GM21447 (cell line): ENCODE measurements around the gene TRAF6.
A peak's percentile ranks its signal among the peaks of the same experiment; 100 is the strongest.
"Not testable (repeated sequence)": the region's sequence is repeated elsewhere in the genome, so short reads cannot be mapped to it uniquely, and the experiment has no call there.

ENCODE experiments used
- ATAC-seq: cut with Tn5 transposase; IDR thresholded peaks from one replicate; pipeline ENCODE4 v1.9.1; 2021; ENCODE audit not compliant: unreplicated experiment

Gene TRAF6

DNA sequence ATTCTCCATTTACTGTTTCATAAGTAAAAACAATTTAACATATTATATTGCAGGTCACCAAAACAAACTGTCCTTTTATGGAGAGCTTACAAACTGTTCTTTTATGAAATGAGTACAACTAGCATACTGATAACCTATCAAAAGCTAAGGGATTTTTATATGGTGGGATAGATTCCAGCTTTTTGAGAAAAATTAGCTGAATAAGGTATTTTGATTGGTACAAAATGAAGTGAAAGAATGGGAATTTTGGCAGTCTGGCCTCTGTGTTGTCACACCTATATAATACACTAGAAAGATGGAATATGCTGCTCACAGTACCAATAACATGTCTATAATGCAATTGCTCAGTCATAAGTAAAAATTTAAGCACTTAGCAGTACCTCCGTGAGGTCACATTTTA lies 11.4 kb downstream of the TRAF6 start:
- no peak for ATAC-seq

DNA sequence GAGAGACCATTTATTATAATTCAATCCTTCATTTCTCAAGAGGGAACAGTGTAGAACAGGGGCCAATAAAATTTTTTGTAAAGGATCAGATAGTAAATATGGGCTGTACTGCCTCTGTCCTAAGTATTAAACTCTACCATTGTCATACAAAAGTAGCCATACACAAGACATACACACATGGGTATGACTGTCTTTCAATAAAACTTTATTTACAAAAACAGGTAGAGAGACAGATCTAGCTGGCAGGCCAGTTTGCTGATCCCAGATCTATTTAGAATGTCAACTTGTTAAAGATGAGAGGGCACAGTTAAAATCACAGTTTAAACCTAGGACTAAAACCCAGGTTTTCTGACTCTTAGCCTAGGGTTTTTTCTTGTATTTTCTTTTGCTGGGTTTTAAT lies 16.7 kb downstream of the TRAF6 start:
- no peak for ATAC-seq

- ATAC-seq = no peak
Measured at GRCh38 chr11:36492724-36493304, 17.3 kb downstream of the TRAF6 start.

GRCh38 chr11:36490026-36490806 lies 19.9 kb downstream of the TRAF6 start:
- ATAC-seq = no peak

DNA sequence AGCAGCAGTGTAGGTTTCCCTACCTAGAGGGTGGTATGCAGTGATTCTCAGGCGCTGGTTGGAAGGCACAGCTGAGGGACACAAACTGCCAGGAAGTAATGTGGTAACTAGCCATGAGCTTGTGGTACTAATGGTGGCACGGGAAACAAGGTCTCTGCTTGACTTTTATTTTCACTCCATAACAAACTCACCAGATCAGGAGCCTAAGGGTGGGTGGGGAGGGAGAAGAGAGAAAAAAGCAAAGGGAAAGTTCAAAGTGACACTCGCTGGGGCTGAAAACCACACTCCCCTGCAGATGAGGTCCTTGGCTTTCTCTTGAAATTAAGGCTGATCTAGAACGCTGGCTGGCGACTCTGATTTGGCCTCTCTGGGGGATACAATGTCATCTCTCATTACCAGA lies 22.0 kb downstream of the TRAF6 start:
- peak; percentile 75 for ATAC-seq

DNA sequence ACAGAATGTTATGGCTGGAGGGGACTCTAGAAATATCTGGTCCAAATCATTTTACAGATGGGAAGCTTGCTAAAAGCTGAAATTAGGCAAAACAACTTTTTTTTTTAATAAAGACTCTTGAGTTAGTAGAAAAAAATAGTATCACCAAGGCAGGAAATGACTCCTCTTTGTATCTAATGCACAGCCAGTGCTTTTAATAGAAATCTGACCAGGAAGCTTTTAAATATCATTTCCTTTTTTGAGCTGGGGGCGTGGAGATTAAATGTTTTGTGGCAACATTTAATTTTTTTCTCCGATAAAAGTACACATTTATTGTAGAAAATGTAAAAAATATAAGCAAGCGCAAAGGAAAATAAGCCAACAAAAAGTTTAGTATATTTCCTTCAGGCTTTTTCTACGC lies 22.5 kb downstream of the TRAF6 start:
- ATAC-seq = no peak

- ATAC-seq = no peak
Measured at GRCh38 chr11:36485298-36486002, 24.6 kb downstream of the TRAF6 start.

DNA sequence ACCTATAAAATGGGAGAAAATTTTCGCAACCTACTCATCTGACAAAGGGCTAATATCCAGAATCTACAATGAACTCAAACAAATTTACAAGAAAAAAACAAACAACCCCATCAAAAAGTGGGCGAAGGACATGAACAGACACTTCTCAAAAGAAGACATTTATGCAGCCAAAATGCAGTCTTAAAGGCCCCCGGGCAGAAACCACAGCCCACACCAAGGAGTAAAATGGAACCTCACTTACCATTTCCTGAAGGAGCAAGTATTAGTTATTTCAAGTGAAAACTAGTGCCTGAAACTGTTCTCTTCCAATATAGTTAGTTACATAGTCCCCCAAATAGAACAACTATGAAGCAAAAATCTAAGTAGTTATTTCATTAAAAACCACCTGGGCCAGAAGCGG lies 27.0 kb downstream of the TRAF6 start:
- ATAC-seq = not testable (repeated sequence)

- ATAC-seq = no peak
Measured at GRCh38 chr11:36480833-36481232, 29.2 kb downstream of the TRAF6 start.

DNA sequence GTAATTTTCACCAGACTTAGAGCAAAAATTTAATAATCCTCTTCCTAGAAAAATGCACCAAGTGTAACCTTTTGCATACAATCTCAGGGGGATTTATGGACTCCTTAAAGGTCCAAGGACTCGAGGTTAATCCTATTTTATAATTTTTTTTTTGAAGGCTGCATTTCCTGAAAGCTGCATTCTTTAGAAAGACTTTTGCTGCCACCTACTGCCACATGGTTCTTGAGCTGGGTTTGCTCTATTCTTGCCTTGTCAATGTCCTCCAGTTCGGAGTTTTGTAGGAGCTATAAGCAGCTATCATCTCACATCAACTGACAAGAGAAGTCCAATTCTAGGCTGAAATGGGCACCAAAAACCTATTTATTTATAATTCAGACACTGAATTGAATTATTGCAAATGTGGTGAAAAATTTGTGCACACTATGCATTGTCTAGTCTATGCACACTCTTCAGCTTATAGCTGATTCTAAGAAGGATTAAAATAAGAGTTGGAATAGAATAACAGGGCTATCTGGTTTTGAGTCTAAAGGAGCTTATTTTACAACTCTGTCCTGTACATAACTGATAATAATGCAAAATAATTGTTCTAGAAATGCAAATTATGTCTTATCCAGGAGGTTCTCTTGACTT lies 31.3 kb downstream of the TRAF6 start:
- ATAC-seq = no peak

DNA sequence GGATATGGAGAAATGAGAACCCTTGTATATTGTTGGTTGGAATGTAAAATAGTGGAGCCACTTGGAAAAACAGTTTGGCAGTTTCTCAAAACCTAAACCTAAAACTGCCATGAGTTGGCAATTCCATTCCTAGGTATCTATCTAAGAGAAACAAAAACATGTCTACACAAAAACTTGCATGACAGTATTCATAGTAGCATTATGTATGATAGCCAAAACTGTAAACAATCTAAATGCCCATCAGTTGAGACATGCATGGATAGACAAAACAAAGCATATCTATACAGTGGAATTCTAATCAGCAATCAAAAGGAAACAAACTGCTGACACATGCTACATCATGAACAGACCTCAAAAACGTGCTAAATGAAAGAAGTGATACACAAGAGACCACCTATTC lies 34.9 kb downstream of the TRAF6 start:
- ATAC-seq = no peak

DNA sequence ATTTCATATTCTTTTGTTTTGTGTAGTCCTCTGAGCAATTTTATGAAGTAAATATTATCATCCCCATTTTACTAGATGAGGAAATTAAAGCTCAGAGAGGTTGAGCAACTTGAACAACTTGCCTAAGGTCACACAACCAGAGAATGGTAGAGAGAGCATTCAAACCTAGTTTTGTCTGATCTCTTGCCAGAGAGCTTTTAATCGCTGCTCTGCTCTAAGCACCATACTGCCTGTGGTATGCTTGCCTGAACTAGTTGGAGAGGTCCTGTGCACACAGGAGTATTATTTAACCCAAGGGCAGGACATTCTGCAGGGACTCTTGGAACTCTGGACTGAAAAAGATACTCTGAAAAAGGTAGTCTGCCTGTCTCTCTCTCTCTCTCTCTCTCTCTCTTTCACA lies 38.5 kb downstream of the TRAF6 start:
- no peak for ATAC-seq

DNA sequence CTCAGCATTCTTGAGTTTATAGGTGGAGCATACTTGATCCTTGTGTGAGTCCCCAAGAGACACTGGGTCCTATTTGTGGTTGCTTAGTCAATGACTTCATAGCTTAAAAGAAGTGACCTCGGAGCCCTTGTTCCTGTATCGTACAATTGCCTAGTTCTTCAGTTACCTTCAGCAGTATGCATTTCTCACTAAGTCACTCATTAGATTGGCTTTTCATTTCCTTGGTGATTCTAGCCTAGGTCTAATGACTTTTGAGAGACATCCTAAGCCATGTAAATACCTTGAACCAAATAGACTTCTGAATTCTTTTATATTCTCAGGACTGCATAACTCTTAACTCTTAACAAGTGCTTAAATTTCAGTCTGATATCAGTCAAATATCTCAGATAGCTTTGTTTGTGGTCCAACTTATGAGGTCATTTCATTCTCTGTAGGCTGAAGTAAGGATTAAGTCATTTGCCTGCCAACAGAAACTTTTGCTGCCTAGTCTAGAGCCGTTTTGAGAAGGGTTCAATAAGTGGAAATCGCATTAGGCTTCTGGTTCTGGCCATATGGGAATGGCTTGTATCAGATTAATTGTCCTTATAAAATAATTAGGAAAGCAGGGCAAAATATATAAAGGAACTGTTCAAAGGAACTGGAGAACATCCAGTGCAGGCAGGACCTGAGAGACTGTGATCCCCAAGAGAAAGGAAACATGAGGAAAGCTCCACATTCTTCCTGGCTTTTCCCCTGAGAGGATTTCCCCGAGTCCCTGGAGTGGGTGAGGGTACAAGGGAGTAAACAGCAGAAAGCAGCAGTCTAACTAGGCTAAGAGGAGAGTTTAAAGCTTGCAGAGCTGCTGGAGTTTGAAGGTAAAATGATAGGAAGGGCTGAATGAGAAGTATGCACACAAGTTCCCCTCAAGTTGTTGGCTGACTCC lies 39.9 kb downstream of the TRAF6 start:
- ATAC-seq = no peak

GRCh38 chr11:36469063-36469462 lies 41.0 kb downstream of the TRAF6 start:
- no peak for ATAC-seq

DNA sequence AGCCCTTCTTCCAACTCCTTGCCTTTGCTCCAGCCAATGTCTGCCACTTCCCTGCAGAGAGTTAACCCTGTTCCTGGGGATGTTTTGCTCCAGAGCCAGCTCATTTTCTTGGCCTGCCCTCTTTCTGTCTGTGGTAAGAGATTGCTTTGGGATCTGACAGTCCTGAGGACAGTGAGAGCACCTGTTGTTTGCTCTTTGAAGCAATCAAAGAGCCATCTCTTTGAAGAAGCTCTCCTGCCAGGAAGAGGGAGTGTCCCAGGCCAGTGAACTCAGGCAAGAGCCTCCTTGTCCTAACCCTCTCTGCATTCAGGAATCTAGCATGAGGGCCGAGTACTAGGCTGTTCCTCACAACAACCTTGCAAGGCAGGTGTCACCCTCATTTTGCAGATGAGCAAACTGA lies 42.2 kb downstream of the TRAF6 start:
- ATAC-seq = no peak

- ATAC-seq = no peak
Measured at GRCh38 chr11:36467012-36467411, 43.1 kb downstream of the TRAF6 start.

DNA sequence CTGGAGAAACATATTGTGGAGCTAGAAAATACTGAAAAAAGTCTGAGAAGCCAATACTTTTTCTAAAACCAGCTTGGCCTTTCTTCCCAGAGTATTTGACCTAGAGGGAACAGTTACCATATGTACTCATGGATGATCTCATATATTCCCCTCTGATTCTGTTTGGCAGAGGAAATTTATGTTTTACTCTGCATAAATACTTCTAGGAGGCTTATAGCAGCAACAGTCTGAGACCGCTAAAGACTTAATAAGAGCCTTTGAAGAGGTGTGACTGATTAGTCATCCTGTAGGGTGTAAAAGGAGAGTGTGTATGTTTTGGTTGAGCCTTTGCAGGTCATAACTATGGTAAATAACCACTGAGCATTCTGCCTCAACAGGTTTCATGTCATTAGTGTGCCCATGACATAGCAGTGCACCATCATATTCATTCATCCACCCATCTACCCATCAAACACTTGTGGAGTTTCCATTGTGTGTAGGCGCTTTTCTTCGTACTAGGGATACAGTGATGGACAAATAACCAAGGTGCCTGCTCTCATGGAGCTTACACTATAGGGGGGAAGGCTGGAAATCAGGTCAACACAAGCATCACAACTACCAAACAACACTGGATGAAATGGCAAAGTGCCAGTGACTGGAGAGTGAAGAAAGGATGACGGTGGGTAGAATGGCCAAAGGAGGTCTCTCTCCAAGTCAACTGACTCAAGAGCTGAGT lies 44.5 kb downstream of the TRAF6 start:
- ATAC-seq = no peak

DNA sequence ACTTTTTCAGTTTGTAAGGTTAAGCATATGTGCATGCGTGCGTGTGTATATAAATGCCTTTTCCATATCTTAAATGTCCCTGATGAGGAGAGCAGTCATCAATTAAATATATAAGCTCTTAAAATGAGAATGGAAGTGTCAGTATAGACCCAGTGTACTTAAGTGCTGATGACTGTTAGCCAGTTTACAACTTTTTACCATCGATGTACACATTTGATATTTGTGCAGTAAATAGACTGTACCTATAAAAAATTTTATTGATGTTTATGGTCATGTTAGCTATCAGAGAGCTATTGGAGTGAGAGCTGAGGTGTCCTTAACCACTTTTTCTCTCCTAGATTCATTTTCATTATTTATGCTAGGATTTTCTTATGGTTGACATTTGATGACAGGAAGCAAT lies 45.4 kb downstream of the TRAF6 start:
- no peak for ATAC-seq

DNA sequence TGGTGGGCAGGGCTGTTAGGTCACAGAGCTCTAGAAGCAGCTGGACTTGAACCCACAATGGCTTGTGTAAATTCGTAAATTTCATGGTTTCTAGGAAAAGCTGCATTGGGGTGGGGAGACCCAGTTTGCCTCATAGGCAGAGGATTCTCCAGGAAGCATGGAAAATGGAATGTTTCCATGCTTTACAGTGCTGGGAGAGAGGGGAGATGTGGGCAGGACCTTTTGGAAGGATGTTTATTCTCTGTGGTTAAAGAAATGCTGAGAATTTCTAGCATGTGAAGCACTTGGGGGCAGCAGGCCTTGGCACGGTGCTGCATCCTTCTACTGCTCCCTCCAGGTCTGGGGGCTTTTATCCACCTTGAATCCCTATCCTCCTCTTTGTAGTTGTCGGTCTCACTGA lies 46.3 kb downstream of the TRAF6 start:
- no peak for ATAC-seq

- ATAC-seq = no peak
Measured at GRCh38 chr11:36462321-36462720, 47.8 kb downstream of the TRAF6 start.
